ENCODE measurements around the gene FARS2. TPM values are rescaled to one million over a fixed set of nuclear protein-coding genes. Genes with fewer than 3 reads are reported as not detected.

Gene FARS2
- polyA plus RNA-seq, 1 of the 3 experiments (the other 2 are of a cell fraction) = 12.5 TPM

DNA sequence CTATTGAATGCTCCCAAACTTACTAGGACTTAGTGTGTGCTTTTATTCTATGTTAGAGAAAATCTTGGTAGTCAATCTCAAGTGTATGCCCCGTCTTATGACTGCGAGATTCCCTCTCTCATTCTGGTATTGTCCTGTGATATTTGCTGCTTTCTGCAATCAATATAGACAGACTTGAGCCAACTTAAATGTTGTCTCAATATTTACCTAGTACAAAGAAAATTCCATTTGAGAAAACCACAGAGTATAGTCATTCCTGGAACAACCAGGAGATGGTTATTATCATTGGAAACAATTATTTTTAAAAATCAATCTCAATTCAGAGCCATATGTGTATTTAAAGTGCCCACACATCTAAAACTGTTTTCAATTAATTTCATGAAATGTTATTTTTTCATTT, 415.4 kb downstream of the FARS2 start:
- POLR2A ChIA-PET = no interaction called here
- Histone ChIP-seq H3F3A (replicated peaks; ENCODE audit: insufficient read depth) (no peaks in the 10 kb centered on the region), H3K79me2 (ENCODE audit: insufficient read depth) (no peaks in the 10 kb centered on the region), H4K20me1 (ENCODE audit: insufficient read depth) (no peaks in the 10 kb centered on the region), H2AFZ (ENCODE audit: low read depth) (no peak overlapping the region), H3K9me3 (no peaks in the 10 kb centered on the region), H3K27ac (ENCODE audit: low read depth in 2 of 2, low read length in 1 of 2) (no peak overlapping the region), H3K27me3 (ENCODE audit: insufficient read depth) (no peaks in the 10 kb centered on the region), H3K4me1 (ENCODE audit: control insufficient read depth in 1 of 2, insufficient read depth in 2 of 2, low read depth in 1 of 2, low read length in 1 of 2) (peaks cover 8 to 40% of the 10 kb centered on the region in 2 experiments), H3K36me3 (replicated peaks in 1 of 2; ENCODE audit: control insufficient read depth in 1 of 2, insufficient read depth in 2 of 2, low read length in 1 of 2) (no peaks in the 10 kb centered on the region), H3K4me2 (no peak overlapping the region), H3K9ac (no peak overlapping the region), H3K9me2 (no peaks in the 10 kb centered on the region), H3K4me3 (ENCODE audit: low read depth in 2 of 2, low read length in 1 of 2) (no peak overlapping the region)
- TF ChIP-seq, protein P1, sequence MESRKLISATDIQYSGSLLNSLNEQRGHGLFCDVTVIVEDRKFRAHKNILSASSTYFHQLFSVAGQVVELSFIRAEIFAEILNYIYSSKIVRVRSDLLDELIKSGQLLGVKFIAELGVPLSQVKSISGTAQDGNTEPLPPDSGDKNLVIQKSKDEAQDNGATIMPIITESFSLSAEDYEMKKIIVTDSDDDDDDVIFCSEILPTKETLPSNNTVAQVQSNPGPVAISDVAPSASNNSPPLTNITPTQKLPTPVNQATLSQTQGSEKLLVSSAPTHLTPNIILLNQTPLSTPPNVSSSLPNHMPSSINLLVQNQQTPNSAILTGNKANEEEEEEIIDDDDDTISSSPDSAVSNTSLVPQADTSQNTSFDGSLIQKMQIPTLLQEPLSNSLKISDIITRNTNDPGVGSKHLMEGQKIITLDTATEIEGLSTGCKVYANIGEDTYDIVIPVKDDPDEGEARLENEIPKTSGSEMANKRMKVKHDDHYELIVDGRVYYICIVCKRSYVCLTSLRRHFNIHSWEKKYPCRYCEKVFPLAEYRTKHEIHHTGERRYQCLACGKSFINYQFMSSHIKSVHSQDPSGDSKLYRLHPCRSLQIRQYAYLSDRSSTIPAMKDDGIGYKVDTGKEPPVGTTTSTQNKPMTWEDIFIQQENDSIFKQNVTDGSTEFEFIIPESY (IDR thresholded peaks at IDR 0.05; ENCODE audit: borderline replicate concordance, low read depth) = no peak
- TF ChIP-seq TCF12 (IDR thresholded peaks at IDR 0.05) = peak; percentile 39; the same call in 1 of the 2 replicates
- WGBS (ENCODE audit: low lambda C conversion rate) = 91% methylated on average over 2 of the region's 2 CpGs
- no peak for DNase-seq
- CTCF ChIA-PET = no interaction called here

DNA sequence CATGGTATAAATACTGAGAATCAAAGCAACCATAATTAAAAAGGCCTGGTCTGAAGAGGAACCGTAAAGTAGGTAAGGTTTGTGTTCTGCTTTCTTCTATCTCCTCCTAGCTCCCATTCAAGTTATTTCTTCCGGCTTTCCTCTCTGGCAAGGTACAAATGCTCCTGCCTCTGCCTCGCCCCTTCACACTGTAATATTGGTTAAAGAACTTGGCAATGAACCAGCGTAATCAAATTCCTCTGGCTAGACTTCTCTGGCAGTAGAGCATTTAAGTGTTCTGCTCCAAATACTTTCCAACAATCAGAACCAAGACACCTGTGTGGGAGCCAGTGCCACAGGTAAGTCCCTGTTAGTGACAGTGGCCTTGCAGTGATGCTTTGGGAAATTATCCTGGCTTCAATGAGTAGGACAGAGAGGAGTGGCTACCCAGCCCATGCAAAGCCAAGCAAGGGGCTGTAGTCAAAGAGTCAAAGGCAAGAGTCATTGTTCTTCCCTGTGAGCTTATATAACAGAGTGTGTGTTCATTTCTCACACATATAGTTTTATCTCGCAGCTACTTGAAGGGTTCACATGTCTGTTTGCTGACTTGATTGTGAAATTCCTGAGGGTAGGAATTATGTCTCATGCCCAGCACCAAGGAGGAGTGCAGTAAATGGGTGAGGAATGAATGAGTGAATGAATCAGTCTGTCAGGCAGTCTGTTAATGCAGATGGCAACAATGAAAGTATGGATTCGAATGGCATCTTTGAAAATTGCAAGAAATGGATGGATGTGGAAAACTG, 416.1 kb downstream of the FARS2 start:
- POLR2A ChIA-PET = no interaction called here
- TF ChIP-seq, protein P2, sequence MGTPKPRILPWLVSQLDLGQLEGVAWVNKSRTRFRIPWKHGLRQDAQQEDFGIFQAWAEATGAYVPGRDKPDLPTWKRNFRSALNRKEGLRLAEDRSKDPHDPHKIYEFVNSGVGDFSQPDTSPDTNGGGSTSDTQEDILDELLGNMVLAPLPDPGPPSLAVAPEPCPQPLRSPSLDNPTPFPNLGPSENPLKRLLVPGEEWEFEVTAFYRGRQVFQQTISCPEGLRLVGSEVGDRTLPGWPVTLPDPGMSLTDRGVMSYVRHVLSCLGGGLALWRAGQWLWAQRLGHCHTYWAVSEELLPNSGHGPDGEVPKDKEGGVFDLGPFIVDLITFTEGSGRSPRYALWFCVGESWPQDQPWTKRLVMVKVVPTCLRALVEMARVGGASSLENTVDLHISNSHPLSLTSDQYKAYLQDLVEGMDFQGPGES (IDR thresholded peaks at IDR 0.05; ENCODE audit: low read depth, low read length) = no peak
- Histone ChIP-seq H3F3A (replicated peaks; ENCODE audit: insufficient read depth) (no peaks in the 10 kb centered on the region), H3K9ac (no peak overlapping the region), H3K27me3 (ENCODE audit: insufficient read depth) (no peaks in the 10 kb centered on the region), H3K27ac (ENCODE audit: low read depth in 2 of 2, low read length in 1 of 2) (no peak overlapping the region), H3K9me3 (no peaks in the 10 kb centered on the region), H4K20me1 (ENCODE audit: insufficient read depth) (no peaks in the 10 kb centered on the region), H2AFZ (ENCODE audit: low read depth) (no peak overlapping the region), H3K4me1 (ENCODE audit: control insufficient read depth in 1 of 2, insufficient read depth in 2 of 2, low read depth in 1 of 2, low read length in 1 of 2) (peaks cover 5 to 33% of the 10 kb centered on the region in 2 experiments), H3K79me2 (ENCODE audit: insufficient read depth) (no peaks in the 10 kb centered on the region), H3K4me2 (no peak overlapping the region), H3K36me3 (replicated peaks in 1 of 2; ENCODE audit: control insufficient read depth in 1 of 2, insufficient read depth in 2 of 2, low read length in 1 of 2) (no peaks in the 10 kb centered on the region), H3K9me2 (no peaks in the 10 kb centered on the region), H3K4me3 (ENCODE audit: low read depth in 2 of 2, low read length in 1 of 2) (no peak overlapping the region)
- CTCF ChIA-PET = interaction anchor here (1.0 to 1.6 kb wide), 2 partner anchors 14 to 206 kb away, joined by 4 to 6 read pairs; no protein-coding TSS in a partner anchor
- DNase-seq = no peak
- 89% methylated on average over 6 of the region's 6 CpGs for WGBS (ENCODE audit: low lambda C conversion rate)

DNA sequence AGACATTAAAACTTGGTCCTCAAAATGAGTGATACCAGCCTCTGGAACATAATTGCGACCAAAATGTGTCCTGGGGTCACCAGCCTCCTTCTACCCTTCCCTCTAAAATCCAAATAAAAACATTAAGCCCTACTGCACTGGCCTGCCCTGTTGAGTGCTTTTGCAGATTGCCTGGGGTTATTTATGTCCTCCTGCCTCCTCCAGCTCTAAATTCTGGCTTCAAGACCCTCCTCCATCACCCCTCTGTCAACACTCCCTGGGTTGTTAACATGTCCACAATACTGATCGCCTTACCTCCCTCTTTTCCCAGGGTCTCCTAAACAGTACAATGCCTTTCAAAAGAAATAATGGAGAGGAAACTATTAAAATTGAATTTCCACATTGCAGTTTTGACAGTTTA, 418.0 kb downstream of the FARS2 start:
- POLR2A ChIA-PET = no interaction called here
- Histone ChIP-seq H3K9ac (no peak overlapping the region), H3K36me3 (replicated peaks in 1 of 2; ENCODE audit: control insufficient read depth in 1 of 2, insufficient read depth in 2 of 2, low read length in 1 of 2) (no peaks in the 10 kb centered on the region), H3K79me2 (ENCODE audit: insufficient read depth) (no peaks in the 10 kb centered on the region), H3K4me3 (ENCODE audit: low read depth in 2 of 2, low read length in 1 of 2) (no peak overlapping the region), H2AFZ (ENCODE audit: low read depth) (no peak overlapping the region), H3K4me2 (no peak overlapping the region), H4K20me1 (ENCODE audit: insufficient read depth) (no peaks in the 10 kb centered on the region), H3K27ac (ENCODE audit: low read depth in 2 of 2, low read length in 1 of 2) (no peak overlapping the region), H3F3A (replicated peaks; ENCODE audit: insufficient read depth) (no peaks in the 10 kb centered on the region), H3K9me2 (no peaks in the 10 kb centered on the region), H3K27me3 (ENCODE audit: insufficient read depth) (no peaks in the 10 kb centered on the region), H3K9me3 (no peaks in the 10 kb centered on the region), H3K4me1 (ENCODE audit: control insufficient read depth in 1 of 2, insufficient read depth in 2 of 2, low read depth in 1 of 2, low read length in 1 of 2) (peaks cover 0 to 16% of the 10 kb centered on the region in 2 experiments; a peak in 2 of 4 replicates)
- no peak for DNase-seq
- 90% methylated on average over 2 of the region's 2 CpGs for WGBS (ENCODE audit: low lambda C conversion rate)
- CTCF ChIA-PET = interaction anchor here (1.3 kb wide), 1 partner anchor 14 kb away, joined by 3 read pairs; no protein-coding TSS in a partner anchor
- TF ChIP-seq EP300 (IDR thresholded peaks at IDR 0.05; ENCODE audit: borderline replicate concordance in 1 of 2, low read depth in 1 of 2, low read length in 1 of 2) (no peak), JUND (IDR thresholded peaks at IDR 0.05) (no peak), FOXM1 (IDR thresholded peaks at IDR 0.05; ENCODE audit: low read depth) (no peak), MXI1 (IDR thresholded peaks at IDR 0.05; ENCODE audit: low read depth, low read length) (no peak), FOSL2 (IDR thresholded peaks at IDR 0.05; ENCODE audit: borderline replicate concordance, low read depth) (no peak), SMC3 (IDR thresholded peaks at IDR 0.05; ENCODE audit: low read depth, low read length) (no peak), RAD21 (IDR thresholded peaks at IDR 0.05; ENCODE audit: low read length) (no peak), MEF2A (IDR thresholded peaks at IDR 0.05; ENCODE audit: borderline replicate concordance, low read depth) (no peak), YY1 (IDR thresholded peaks at IDR 0.05; ENCODE audit: low read depth) (no peak), TAF1 (IDR thresholded peaks at IDR 0.05; ENCODE audit: borderline replicate concordance, low read depth, low read length) (no peak), RXRA (IDR thresholded peaks at IDR 0.05; ENCODE audit: borderline replicate concordance, low read depth) (no peak)
- TF ChIP-seq, protein P3, sequence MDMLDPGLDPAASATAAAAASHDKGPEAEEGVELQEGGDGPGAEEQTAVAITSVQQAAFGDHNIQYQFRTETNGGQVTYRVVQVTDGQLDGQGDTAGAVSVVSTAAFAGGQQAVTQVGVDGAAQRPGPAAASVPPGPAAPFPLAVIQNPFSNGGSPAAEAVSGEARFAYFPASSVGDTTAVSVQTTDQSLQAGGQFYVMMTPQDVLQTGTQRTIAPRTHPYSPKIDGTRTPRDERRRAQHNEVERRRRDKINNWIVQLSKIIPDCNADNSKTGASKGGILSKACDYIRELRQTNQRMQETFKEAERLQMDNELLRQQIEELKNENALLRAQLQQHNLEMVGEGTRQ (IDR thresholded peaks at IDR 0.05; ENCODE audit: borderline replicate concordance, low read depth, low read length) = no peak
- TF ChIP-seq, protein P1 (IDR thresholded peaks at IDR 0.05; ENCODE audit: borderline replicate concordance, low read depth) = no peak
